Smooth muscle cell (in vitro differentiated cells): ENCODE data around the gene ADAMTSL3. TPM values are rescaled to one million over a fixed set of nuclear protein-coding genes. Genes with fewer than 3 reads are reported as not detected.

Experiments used
- DNase-seq: peaks from one replicate; lab custom pipeline; 2025; ENCODE audit not compliant: unreplicated experiment; lab: John Stamatoyannopoulos, UW
- H2AFZ ChIP-seq: fragments of 200-600 bp; sonication (generic); 2 replicates; pipeline ENCODE4 v1.6.0; 2016; ENCODE audit warnings: antibody characterized with exemption, low read depth, mild to moderate bottlenecking
- H3F3A ChIP-seq: fragments of 200-600 bp; sonication (generic); 2 replicates; pipeline ENCODE4 v1.6.0; 2017; ENCODE audit warnings: antibody characterized with exemption, low read depth
- H3K27ac ChIP-seq: fragments of 200-600 bp; sonication (generic); 2 replicates; pipeline ENCODE4 v1.5.1; 2016; ENCODE audit warnings: low read depth, mild to moderate bottlenecking
- H3K27me3 ChIP-seq: fragments of 200-600 bp; sonication (generic); 2 replicates; pipeline ENCODE4 v1.6.1; 2016; ENCODE audit warnings: low read depth, mild to moderate bottlenecking
- H3K36me3 ChIP-seq: fragments of 200-600 bp; sonication (generic); 2 replicates; pipeline ENCODE4 v1.5.1; 2016; ENCODE audit warnings: low read depth
- H3K4me1 ChIP-seq: fragments of 200-600 bp; sonication (generic); 2 replicates; pipeline ENCODE4 v1.5.1; 2016; ENCODE audit warnings: low read depth
- H3K4me2 ChIP-seq: fragments of 200-600 bp; sonication (generic); 2 replicates; pipeline ENCODE4 v1.6.0; 2016; ENCODE audit warnings: mild to moderate bottlenecking
- H3K4me3 ChIP-seq: fragments of 200-600 bp; sonication (generic); 2 replicates; pipeline ENCODE4 v1.5.1; 2016; ENCODE audit warnings: mild to moderate bottlenecking
- H3K79me2 ChIP-seq: fragments of 200-600 bp; sonication (generic); 2 replicates; pipeline ENCODE4 v1.6.0; 2016; ENCODE audit warnings: low read depth, mild to moderate bottlenecking
- H3K9ac ChIP-seq: fragments of 200-600 bp; sonication (generic); 2 replicates; pipeline ENCODE4 v1.6.0; 2016; ENCODE audit warnings: low read depth
- H3K9me3 ChIP-seq: fragments of 200-600 bp; sonication (generic); replicated peaks from 2 replicates; pipeline ENCODE4 v1.5.1; 2016; ENCODE audit warnings: low read depth
- H4K20me1 ChIP-seq: fragments of 200-600 bp; sonication (generic); 2 replicates; pipeline ENCODE4 v1.6.0; 2016; ENCODE audit warnings: low read depth
- CTCF ChIP-seq: fragments of 200-600 bp; sonication (generic); IDR thresholded peaks from 2 replicates; pipeline ENCODE4 v1.5.1; 2017; ENCODE audit warnings: borderline replicate concordance, mild to moderate bottlenecking, antibody characterized with exemption; ENCODE audit not compliant: insufficient read depth, poor library complexity, severe bottlenecking
- WGBS: methylation state at CpG from one replicate; pipeline ENCODE4 v1.1.7; 2016; ENCODE audit warnings: low lambda C conversion rate; 5-methylcytosine and 5-hydroxymethylcytosine counted together
- polyA plus RNA-seq: library from polyadenylated mRNA; unstranded; fragments of >200 nt; fragmentation: Nextera tagmentation; extraction: Ambion mirVana; gene quantifications from 2 replicates; pipeline ENCODE4 v1.2.1, GENCODE V29; 2016
- total RNA-seq: library from RNA; depleted of rRNA; stranded (reverse); fragments of >200 nt; gene quantifications from 2 replicates; pipeline ENCODE4 v1.2.3, GENCODE V29; 2014

ADAMTSL3 gene
- total and polyA plus RNA-seq, 2 experiments from 2014 or later = 0.17 to 0.22 TPM

GRCh38 chr15:84016371-84016770, 362.4 kb downstream of the ADAMTSL3 start:
- Histone ChIP-seq H3K27ac (no peak overlapping the region), H3K4me3 (no peak overlapping the region), H3K4me2 (no peak overlapping the region), H3K9ac (no peak overlapping the region), H3K79me2 (no peaks in the 10 kb centered on the region), H3K36me3 (no peaks in the 10 kb centered on the region), H2AFZ (no peak overlapping the region), H3K27me3 (no peaks in the 10 kb centered on the region), H3K9me3 (no peaks in the 10 kb centered on the region), H4K20me1 (no peaks in the 10 kb centered on the region), H3K4me1 (no peaks in the 10 kb centered on the region), H3F3A (no peaks in the 10 kb centered on the region)
- DNase-seq = no peak
- TF ChIP-seq CTCF = no peak
- WGBS = 96% methylated on average over 3 of the region's 3 CpGs

- no peak for DNase-seq
- 92% methylated on average over 1 of the region's 1 CpG for WGBS
- no peak overlapping the region for H3K27ac ChIP-seq
- no peak overlapping the region for H2AFZ ChIP-seq
- no peaks in the 10 kb centered on the region for H3K9me3 ChIP-seq
- H4K20me1 ChIP-seq = no peaks in the 10 kb centered on the region
- H3F3A ChIP-seq = no peaks in the 10 kb centered on the region
- H3K9ac ChIP-seq = no peak overlapping the region
- peaks cover 9% of the 10 kb centered on the region for H3K27me3 ChIP-seq
- no peak for TF ChIP-seq CTCF
- H3K79me2 ChIP-seq = no peaks in the 10 kb centered on the region
- H3K4me1 ChIP-seq = no peaks in the 10 kb centered on the region
- H3K4me3 ChIP-seq = no peak overlapping the region
- H3K36me3 ChIP-seq = no peaks in the 10 kb centered on the region
- H3K4me2 ChIP-seq = no peak overlapping the region
Measured at GRCh38 chr15:84022516-84022915, 368.6 kb downstream of the ADAMTSL3 start.

- no peak overlapping the region for H3K27ac ChIP-seq
- no peaks in the 10 kb centered on the region for H4K20me1 ChIP-seq
- H3K36me3 ChIP-seq = no peaks in the 10 kb centered on the region
- H3K9ac ChIP-seq = no peak overlapping the region
- peaks cover 9% of the 10 kb centered on the region for H3K27me3 ChIP-seq
- peak; percentile 54 for TF ChIP-seq CTCF
- 92% methylated on average over 11 of the region's 11 CpGs for WGBS
- no peak overlapping the region for H2AFZ ChIP-seq
- H3F3A ChIP-seq = no peaks in the 10 kb centered on the region
- DNase-seq = no peak
- no peaks in the 10 kb centered on the region for H3K9me3 ChIP-seq
- no peaks in the 10 kb centered on the region for H3K4me1 ChIP-seq
- no peak overlapping the region for H3K4me2 ChIP-seq
- H3K79me2 ChIP-seq = no peaks in the 10 kb centered on the region
- no peak overlapping the region for H3K4me3 ChIP-seq
Measured at GRCh38 chr15:84023636-84024035, 369.7 kb downstream of the ADAMTSL3 start.

- H3K27ac ChIP-seq = no peak overlapping the region
- H3K79me2 ChIP-seq = no peaks in the 10 kb centered on the region
- no peak overlapping the region for H3K9ac ChIP-seq
- H3K4me1 ChIP-seq = no peaks in the 10 kb centered on the region
- H3K36me3 ChIP-seq = no peaks in the 10 kb centered on the region
- no peaks in the 10 kb centered on the region for H3K9me3 ChIP-seq
- H2AFZ ChIP-seq = no peak overlapping the region
- no peak for TF ChIP-seq CTCF
- H4K20me1 ChIP-seq = no peaks in the 10 kb centered on the region
- no peak overlapping the region for H3K4me2 ChIP-seq
- DNase-seq = no peak
- WGBS = 85% methylated on average over 3 of the region's 3 CpGs
- no peaks in the 10 kb centered on the region for H3F3A ChIP-seq
- H3K4me3 ChIP-seq = no peak overlapping the region
- peaks cover 9% of the 10 kb centered on the region for H3K27me3 ChIP-seq
Measured at GRCh38 chr15:84033793-84034553, 380.1 kb downstream of the ADAMTSL3 start.
